Measurements from ENCODE around the gene PDCL3. TPM values are rescaled to one million over a fixed set of nuclear protein-coding genes. Genes with fewer than 3 reads are reported as not detected.

PDCL3 gene
- total RNA-seq, 1 donor from 2014 or later: 15.0 TPM

DNA sequence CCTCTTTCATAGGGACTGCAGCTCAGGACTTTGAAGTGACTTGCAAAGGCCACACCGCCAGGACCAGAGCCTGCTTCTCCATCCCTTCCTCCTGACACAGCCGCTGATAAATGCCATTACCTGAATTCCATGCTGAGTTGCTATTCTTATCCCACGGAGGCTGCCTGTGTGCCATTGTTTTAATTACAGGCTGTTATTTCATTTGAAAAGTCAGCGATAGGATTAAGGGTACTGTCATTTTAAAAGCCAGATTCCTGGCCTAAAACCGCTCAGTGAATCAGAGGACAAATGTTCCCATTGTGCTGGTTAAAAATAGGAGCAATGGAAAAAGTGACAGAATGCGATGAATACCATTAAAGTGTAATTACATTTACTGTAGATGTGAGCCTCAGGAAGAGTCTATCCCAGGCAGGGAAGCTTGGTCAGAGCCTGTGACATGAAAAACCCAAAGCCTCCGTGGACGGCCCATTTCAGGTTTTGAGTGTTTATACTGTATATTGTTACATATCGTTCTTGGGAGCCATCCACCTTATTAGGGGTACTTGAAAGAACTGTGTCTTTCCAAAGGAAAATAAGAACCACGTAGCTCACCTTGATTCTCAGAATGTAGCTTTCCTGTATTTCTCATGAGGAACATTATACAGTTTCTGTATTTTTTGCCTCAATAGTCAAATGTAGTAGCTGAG is 41.3 kb downstream of the PDCL3 start:
- DNase-seq (ENCODE audit: low spot score): no peak
- peaks cover 2% of the 10 kb centered on the region for H3K27me3 Mint-ChIP-seq (ENCODE audit: unreplicated experiment)
- no peak overlapping the region for H3K27ac Mint-ChIP-seq (ENCODE audit: unreplicated experiment)
- H3K4me1 Mint-ChIP-seq (ENCODE audit: unreplicated experiment): peaks cover 13% of the 10 kb centered on the region
- TF ChIP-seq, protein P1, sequence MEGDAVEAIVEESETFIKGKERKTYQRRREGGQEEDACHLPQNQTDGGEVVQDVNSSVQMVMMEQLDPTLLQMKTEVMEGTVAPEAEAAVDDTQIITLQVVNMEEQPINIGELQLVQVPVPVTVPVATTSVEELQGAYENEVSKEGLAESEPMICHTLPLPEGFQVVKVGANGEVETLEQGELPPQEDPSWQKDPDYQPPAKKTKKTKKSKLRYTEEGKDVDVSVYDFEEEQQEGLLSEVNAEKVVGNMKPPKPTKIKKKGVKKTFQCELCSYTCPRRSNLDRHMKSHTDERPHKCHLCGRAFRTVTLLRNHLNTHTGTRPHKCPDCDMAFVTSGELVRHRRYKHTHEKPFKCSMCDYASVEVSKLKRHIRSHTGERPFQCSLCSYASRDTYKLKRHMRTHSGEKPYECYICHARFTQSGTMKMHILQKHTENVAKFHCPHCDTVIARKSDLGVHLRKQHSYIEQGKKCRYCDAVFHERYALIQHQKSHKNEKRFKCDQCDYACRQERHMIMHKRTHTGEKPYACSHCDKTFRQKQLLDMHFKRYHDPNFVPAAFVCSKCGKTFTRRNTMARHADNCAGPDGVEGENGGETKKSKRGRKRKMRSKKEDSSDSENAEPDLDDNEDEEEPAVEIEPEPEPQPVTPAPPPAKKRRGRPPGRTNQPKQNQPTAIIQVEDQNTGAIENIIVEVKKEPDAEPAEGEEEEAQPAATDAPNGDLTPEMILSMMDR (IDR thresholded peaks at IDR 0.05; ENCODE audit: unreplicated experiment): no peak
- H3K4me3 Mint-ChIP-seq (ENCODE audit: unreplicated experiment): no peak overlapping the region
- H3K9me3 Mint-ChIP-seq (ENCODE audit: unreplicated experiment): no peaks in the 10 kb centered on the region
- H3K36me3 Mint-ChIP-seq (ENCODE audit: low read depth, unreplicated experiment): no peaks in the 10 kb centered on the region

DNA sequence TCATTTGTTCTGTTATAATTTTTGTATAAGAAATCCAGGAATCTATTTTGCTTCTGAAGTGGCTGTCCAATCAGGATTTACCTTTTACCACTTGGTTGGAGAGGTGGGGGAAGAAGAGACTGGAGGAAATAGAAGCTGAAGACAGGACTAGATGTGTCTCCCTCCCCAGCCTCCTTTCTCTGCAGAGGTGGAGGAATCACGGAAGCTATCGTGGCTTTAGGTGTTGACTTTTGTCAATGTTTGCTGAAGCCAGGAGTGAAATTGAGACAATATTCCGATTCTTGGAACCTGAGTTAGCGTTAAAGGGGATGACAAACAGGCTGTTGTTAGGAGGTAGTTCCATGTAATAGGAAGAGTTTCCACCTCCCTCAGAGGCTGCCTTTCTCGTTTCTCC is 43.5 kb downstream of the PDCL3 start:
- Mint-ChIP-seq H3K36me3 (ENCODE audit: low read depth, unreplicated experiment) (no peaks in the 10 kb centered on the region), H3K27ac (ENCODE audit: unreplicated experiment) (no peak overlapping the region), H3K4me3 (ENCODE audit: unreplicated experiment) (no peak overlapping the region), H3K4me1 (ENCODE audit: unreplicated experiment) (peaks cover 14% of the 10 kb centered on the region), H3K9me3 (ENCODE audit: unreplicated experiment) (no peaks in the 10 kb centered on the region), H3K27me3 (ENCODE audit: unreplicated experiment) (peaks cover 2% of the 10 kb centered on the region)
- DNase-seq (ENCODE audit: low spot score): no peak
- TF ChIP-seq, protein P1 (IDR thresholded peaks at IDR 0.05; ENCODE audit: unreplicated experiment): no peak

DNA sequence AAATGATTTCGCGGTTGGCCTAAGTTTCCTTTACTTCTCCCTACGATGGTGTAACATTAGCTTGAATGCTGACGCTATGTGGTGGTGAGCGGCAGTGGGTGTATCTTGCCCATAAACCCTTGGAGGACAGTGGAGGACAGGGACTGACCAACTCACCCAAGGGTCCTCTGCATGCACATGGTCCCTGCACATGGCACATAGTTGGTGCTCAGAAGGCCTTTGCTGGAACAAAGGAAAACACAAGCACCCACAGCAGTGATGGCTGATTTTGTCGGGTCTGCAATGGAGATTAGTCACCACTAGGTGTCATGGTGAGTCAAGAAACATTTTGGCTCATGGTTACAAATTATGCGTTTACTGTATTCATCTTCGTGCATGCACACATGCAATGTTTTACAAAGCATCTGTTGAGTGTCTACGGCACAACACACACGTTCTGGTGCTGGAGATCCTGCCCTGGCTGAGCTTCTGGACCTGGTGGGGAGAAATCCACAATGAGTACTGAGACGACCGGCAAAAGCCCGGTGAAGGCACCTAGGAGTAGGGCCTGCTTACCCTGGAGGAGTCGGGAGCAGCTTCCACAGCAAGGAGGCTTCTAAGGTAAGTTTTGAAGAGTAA is 44.0 kb downstream of the PDCL3 start:
- peak; percentile 52 for DNase-seq (ENCODE audit: low spot score)
- H3K4me3 Mint-ChIP-seq (ENCODE audit: unreplicated experiment): no peak overlapping the region
- no peaks in the 10 kb centered on the region for H3K9me3 Mint-ChIP-seq (ENCODE audit: unreplicated experiment)
- no peak overlapping the region for H3K27ac Mint-ChIP-seq (ENCODE audit: unreplicated experiment)
- peaks cover 2% of the 10 kb centered on the region for H3K27me3 Mint-ChIP-seq (ENCODE audit: unreplicated experiment)
- TF ChIP-seq, protein P1 (IDR thresholded peaks at IDR 0.05; ENCODE audit: unreplicated experiment): peak; percentile 94
- H3K36me3 Mint-ChIP-seq (ENCODE audit: low read depth, unreplicated experiment): no peaks in the 10 kb centered on the region
- H3K4me1 Mint-ChIP-seq (ENCODE audit: unreplicated experiment): peaks cover 14% of the 10 kb centered on the region

DNA sequence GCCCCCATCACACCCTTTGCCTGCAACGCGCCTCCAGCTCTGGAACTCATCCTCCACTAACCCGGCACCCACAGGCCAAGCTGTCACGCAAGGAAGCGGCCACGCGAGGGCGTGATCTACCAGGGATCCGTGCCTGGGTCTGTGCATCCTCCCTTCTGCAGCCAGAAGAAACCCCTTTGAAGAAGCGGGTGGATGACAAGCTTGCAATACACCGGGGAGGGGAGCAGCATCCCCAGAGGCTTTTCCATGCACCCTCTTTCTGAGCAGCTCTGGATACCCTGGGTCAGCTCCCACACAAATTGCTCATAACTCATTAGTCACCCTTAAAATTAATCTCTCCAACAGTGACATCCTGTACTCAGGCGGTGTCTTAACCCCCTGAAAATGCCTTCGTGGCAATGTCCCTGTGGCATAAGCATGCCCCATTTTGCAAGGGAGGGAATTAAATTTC is 47.6 kb downstream of the PDCL3 start:
- Mint-ChIP-seq H3K36me3 (ENCODE audit: low read depth, unreplicated experiment) (no peaks in the 10 kb centered on the region), H3K4me3 (ENCODE audit: unreplicated experiment) (no peak overlapping the region), H3K27me3 (ENCODE audit: unreplicated experiment) (peaks cover 2% of the 10 kb centered on the region), H3K4me1 (ENCODE audit: unreplicated experiment) (peaks cover 14% of the 10 kb centered on the region), H3K27ac (ENCODE audit: unreplicated experiment) (no peak overlapping the region), H3K9me3 (ENCODE audit: unreplicated experiment) (no peaks in the 10 kb centered on the region)
- TF ChIP-seq, protein P1 (IDR thresholded peaks at IDR 0.05; ENCODE audit: unreplicated experiment): peak; percentile 47
- DNase-seq (ENCODE audit: low spot score): peak; percentile 92

Data from endothelial cell (in vitro differentiated cells).